Gastrocnemius medialis (tissue), 4 donors: Measurements from ENCODE around the gene CSKMT. TPM values are rescaled to one million over a fixed set of nuclear protein-coding genes. Genes with fewer than 3 reads are reported as not detected.

Experiments
- ATAC-seq, 2 donors: fragments of 150-250 bp; one replicate each; pipeline ENCODE4 v1.9.1; 2016
- DNase-seq, 2 donors: peaks; one replicate each; pipeline ENCODE4 v3.0.0-alpha.2; 2019
- H3K27ac ChIP-seq, 4 donors: fragments of 200-600 bp; sonication (generic); 1 replicate in 1 of 4; 2 replicates in 3 of 4; pipeline ENCODE4 v1.5.1; 2016 to 2018; ENCODE audit warnings: mild to moderate bottlenecking in 2 of 4, moderate library complexity in 1 of 4
- H3K27me3 ChIP-seq, 3 donors: fragments of 200-600 bp; sonication (generic) in 2 of 3; 1 replicate in 1 of 3; 2 replicates in 2 of 3; pipeline versions ENCODE4 v1.5.1 to v1.6.0; 2016 to 2019; ENCODE audit warnings: mild to moderate bottlenecking in 1 of 3, moderate library complexity in 1 of 3
- H3K36me3 ChIP-seq, 2 donors: fragments of 200-600 bp; sonication (generic) in 1 of 2; one replicate each; pipeline ENCODE4 v1.5.1; 2017 to 2018
- H3K4me1 ChIP-seq, 2 donors: fragments of 200-600 bp; sonication (generic) in 1 of 2; one replicate each; pipeline ENCODE4 v1.5.1; 2016 to 2017; ENCODE audit warnings: mild to moderate bottlenecking in 2 of 2
- H3K4me3 ChIP-seq, 4 donors: fragments of 200-600 bp; sonication (generic) in 3 of 4; 1 replicate in 1 of 4; 2 replicates in 3 of 4; pipeline ENCODE4 v1.5.1; 2016 to 2019; ENCODE audit warnings: mild to moderate bottlenecking in 2 of 4
- H3K9me3 ChIP-seq, 3 donors: fragments of 200-600 bp; sonication (generic) in 2 of 3; 1 replicate in 1 of 3; 2 replicates in 2 of 3; pipeline ENCODE4 v1.5.1; 2016 to 2019
- POLR2A ChIP-seq, 2 donors: fragments of 450-650 bp; IDR thresholded peaks; one replicate each; pipeline ENCODE4 v1.6.1; 2017; ENCODE audit warnings: antibody characterized with exemption in 2 of 2, mild to moderate bottlenecking in 2 of 2, moderate library complexity in 2 of 2
- in situ Hi-C, 4 donors: fragments of 200-750 bp; cut with MboI; loops; one replicate each; pipeline versions ENCODE4 v1.15.0 to v1.8.0; 2017; ENCODE audit warnings: low sequenced_read_pairs in 4 of 4
- intact Hi-C: fragments of 100-400 bp; cut with DNase I; formaldehyde crosslinking; loops from one replicate; pipeline ENCODE4 v1.15.1; 2023; ENCODE audit warnings: low total_unique reads
- total RNA-seq, 4 donors: library from RNA; depleted of rRNA; stranded (reverse); fragments of >200 nt; gene quantifications; one replicate each; pipeline versions ENCODE4 v1.1.0 to v1.2.3, GENCODE V29; 2016
- TF ChIP-seq, protein P1 (sequence below), 5 experiments: fragments of 450-650 bp in 3 of 5; fragments of 200-600 bp in 2 of 5; sonication (generic) in 2 of 5; IDR thresholded peaks in 4 of 5; conservative IDR thresholded peaks in 1 of 5; 1 replicate in 4 of 5; 2 replicates in 1 of 5; pipeline ENCODE4 v1.5.1; 2016 to 2019; ENCODE audit warnings: antibody characterized with exemption in 5 of 5, mild to moderate bottlenecking in 3 of 5, moderate library complexity in 3 of 5

Gene CSKMT
- total RNA-seq, 4 donors from 2014 or later, result 1.7 to 4.5 (median 2.8) TPM

DNA sequence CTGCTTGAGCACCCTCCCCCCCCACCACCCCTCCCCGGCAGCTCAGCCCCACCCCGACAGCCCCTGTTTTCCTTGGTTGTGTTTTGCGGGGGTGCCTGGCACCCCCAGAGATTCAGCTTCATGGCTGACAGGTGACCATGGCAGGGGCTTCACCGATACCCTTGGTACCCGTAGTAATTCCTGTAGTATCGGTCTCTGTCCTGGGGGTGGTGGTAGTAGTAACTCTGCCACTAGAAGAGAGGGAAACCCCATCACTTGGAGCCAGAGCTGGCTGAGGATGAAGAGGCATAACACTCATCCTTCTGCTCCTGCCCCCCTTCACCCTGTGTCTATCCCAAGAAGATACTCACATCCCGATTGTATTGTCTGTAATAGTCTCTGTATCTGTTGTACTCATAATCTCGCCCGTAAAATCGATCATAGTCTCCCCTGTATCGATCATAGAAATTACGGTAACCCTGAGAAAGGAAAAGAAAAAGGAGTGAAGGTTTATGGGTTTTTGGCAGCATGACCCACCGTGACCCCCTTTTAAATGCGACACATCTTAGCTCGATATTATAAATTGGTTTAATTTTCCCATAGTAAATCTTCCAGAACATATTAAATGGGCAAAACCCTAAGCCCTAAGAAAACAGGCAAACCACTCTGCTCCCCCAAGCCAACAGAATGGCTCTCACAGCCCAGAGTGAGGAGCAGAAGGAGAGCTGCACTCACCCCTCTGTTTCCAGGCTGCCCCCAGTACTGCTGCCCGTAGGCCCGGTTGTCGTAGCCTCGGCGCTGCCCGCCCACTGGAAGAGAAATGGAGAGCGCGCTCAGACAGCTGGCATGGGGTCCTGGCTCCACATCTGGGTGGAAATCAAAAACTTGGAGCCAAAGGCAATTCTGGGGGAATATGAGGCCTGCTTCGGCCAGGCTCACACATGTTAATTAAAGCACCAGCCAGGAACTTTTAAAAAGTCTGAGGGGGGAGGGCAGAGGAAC, 50.3 kb downstream of the CSKMT start:
- H3K9me3 ChIP-seq, result no peaks in the 10 kb centered on the region
- no peak for TF ChIP-seq POLR2A (IDR thresholded peaks at IDR 0.05)
- TF ChIP-seq, protein P1, sequence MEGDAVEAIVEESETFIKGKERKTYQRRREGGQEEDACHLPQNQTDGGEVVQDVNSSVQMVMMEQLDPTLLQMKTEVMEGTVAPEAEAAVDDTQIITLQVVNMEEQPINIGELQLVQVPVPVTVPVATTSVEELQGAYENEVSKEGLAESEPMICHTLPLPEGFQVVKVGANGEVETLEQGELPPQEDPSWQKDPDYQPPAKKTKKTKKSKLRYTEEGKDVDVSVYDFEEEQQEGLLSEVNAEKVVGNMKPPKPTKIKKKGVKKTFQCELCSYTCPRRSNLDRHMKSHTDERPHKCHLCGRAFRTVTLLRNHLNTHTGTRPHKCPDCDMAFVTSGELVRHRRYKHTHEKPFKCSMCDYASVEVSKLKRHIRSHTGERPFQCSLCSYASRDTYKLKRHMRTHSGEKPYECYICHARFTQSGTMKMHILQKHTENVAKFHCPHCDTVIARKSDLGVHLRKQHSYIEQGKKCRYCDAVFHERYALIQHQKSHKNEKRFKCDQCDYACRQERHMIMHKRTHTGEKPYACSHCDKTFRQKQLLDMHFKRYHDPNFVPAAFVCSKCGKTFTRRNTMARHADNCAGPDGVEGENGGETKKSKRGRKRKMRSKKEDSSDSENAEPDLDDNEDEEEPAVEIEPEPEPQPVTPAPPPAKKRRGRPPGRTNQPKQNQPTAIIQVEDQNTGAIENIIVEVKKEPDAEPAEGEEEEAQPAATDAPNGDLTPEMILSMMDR (IDR thresholded peaks at IDR 0.05 in 4 of 5, conservative IDR thresholded peaks at IDR 0.05 in 1 of 5), result no peak
- DNase-seq (no peak), ATAC-seq (no peak)
- H3K27me3 ChIP-seq, result no peaks in the 10 kb centered on the region
- H3K4me3 ChIP-seq, result no peak overlapping the region
- H3K4me1 ChIP-seq, result peaks cover 0 to 19% of the 10 kb centered on the region in 2 donors
- in situ Hi-C loops (loop anchor here in 1 of 4 donors (25.0 kb wide), 1 partner anchor 103 kb away; the partner anchor contains the start of genes B3GAT3, EML3, MTA2 and ROM1), intact Hi-C loops (no loop called here)
- peak overlapping the region in 2 of 4 donors; percentile 11 to 41 for H3K27ac ChIP-seq
- H3K36me3 ChIP-seq, result peaks cover 3 to 82% of the 10 kb centered on the region in 2 donors

DNA sequence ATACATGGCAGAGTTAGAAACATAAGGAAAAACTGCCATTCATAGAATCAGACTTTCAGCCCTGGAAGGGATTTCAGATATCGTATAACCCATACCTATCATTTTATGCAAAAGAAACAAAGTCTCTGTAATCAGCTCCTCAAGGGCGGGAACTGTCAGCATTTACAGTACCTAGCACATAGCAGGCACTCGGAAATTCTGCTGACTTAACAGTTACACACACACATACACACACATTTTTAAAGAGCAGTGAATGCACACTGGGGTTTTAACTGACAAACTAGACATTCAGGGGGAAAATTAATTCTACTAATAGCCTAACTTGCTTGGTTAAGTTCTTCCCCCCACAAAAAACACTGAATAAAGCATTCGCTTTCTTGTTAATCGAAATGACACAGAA, 51.1 kb downstream of the CSKMT start:
- in situ Hi-C loops (loop anchor here in 1 of 4 donors (25.0 kb wide), 1 partner anchor 104 kb away; the partner anchor contains the start of genes B3GAT3, EML3, MTA2 and ROM1), intact Hi-C loops (no loop called here)
- Histone ChIP-seq H3K4me1 (peaks cover 0 to 15% of the 10 kb centered on the region in 2 donors), H3K9me3 (no peaks in the 10 kb centered on the region), H3K36me3 (peaks cover 3 to 82% of the 10 kb centered on the region in 2 donors), H3K27me3 (no peaks in the 10 kb centered on the region), H3K4me3 (no peak overlapping the region), H3K27ac (peak overlapping the region in 2 of 4 donors; percentile 11 to 41)
- TF ChIP-seq, protein P1 (IDR thresholded peaks at IDR 0.05 in 4 of 5, conservative IDR thresholded peaks at IDR 0.05 in 1 of 5), result no peak
- no peak for TF ChIP-seq POLR2A (IDR thresholded peaks at IDR 0.05)
- no peak for ATAC-seq
- DNase-seq, result no peak

GRCh38 chr11:62716816-62717215, 51.7 kb downstream of the CSKMT start:
- in situ Hi-C loops (loop anchor here in 1 of 4 donors (25.0 kb wide), 1 partner anchor 105 kb away; the partner anchor contains the start of genes B3GAT3, EML3, MTA2 and ROM1), intact Hi-C loops (no loop called here)
- Histone ChIP-seq H3K4me1 (peaks cover 0 to 15% of the 10 kb centered on the region in 2 donors), H3K27me3 (no peaks in the 10 kb centered on the region), H3K36me3 (peaks cover 8 to 87% of the 10 kb centered on the region in 2 donors), H3K4me3 (no peak overlapping the region), H3K27ac (peak overlapping the region in 2 of 4 donors; percentile 4 to 41), H3K9me3 (no peaks in the 10 kb centered on the region)
- no peak for DNase-seq
- ATAC-seq, result no peak
- no peak for TF ChIP-seq POLR2A (IDR thresholded peaks at IDR 0.05)
- TF ChIP-seq, protein P1 (IDR thresholded peaks at IDR 0.05 in 4 of 5, conservative IDR thresholded peaks at IDR 0.05 in 1 of 5), result no peak

Other genes with a start within 250 kb of the CSKMT start
- not detected for gene SCGB1A1, start 246.3 kb upstream of the CSKMT start, total RNA-seq
- 1,000 to 10,000 TPM in 1 of 4 donors, 100 to 1,000 TPM in 3; 374 to 1,261 (median 571) TPM for gene AHNAK, start 118.5 kb upstream of the CSKMT start, total RNA-seq
- 1,000 to 10,000 TPM; 1,797 to 2,946 (median 1,897) TPM for gene EEF1G, start 91.4 kb upstream of the CSKMT start, total RNA-seq
- 10 to 100 TPM in 3 of 4 donors, 1 to 10 TPM in 1; 7.8 to 15.7 (median 11.7) TPM for gene TUT1, start 73.8 kb upstream of the CSKMT start, total RNA-seq
- gene MTA2, start 63.4 kb upstream of the CSKMT start, total RNA-seq, result 10 to 100 TPM; 28.0 to 47.1 (median 31.7) TPM
- 1 to 10 TPM; 4.7 to 7.9 (median 7.0) TPM for gene EML3, start 52.5 kb upstream of the CSKMT start, total RNA-seq
- gene ROM1, start 52.1 kb upstream of the CSKMT start, total RNA-seq, result 1 to 10 TPM; 1.6 to 3.7 (median 2.7) TPM
- 10 to 100 TPM in 2 of 4 donors, 1 to 10 TPM in 2; 4.4 to 21.4 (median 9.8) TPM for gene B3GAT3, start 43.3 kb upstream of the CSKMT start, total RNA-seq
- 10 to 100 TPM; 41.3 to 65.1 (median 59.5) TPM for gene GANAB, start 18.7 kb upstream of the CSKMT start, total RNA-seq
- 10 to 100 TPM; 17.3 to 28.3 (median 21.3) TPM for gene INTS5, start 12.0 kb upstream of the CSKMT start, total RNA-seq
- gene C11orf98, start 102 bp upstream of the CSKMT start, total RNA-seq, result 10 to 100 TPM; 36.1 to 44.7 (median 41.3) TPM
- gene UQCC3, start 6.4 kb downstream of the CSKMT start, total RNA-seq, result 10 to 100 TPM in 2 of 4 donors, 1 to 10 TPM in 2; 6.4 to 11.7 (median 9.0) TPM
- 1 to 10 TPM in 2 of 4 donors, under 1 TPM in 2; 0.82 to 2.1 (median 1.1) TPM for gene LBHD1, start 7.0 kb downstream of the CSKMT start, total RNA-seq
- gene UBXN1, start 13.8 kb downstream of the CSKMT start, total RNA-seq, result 100 to 1,000 TPM; 216 to 450 (median 265) TPM
- 1 to 10 TPM; 3.7 to 6.4 (median 5.9) TPM for gene LRRN4CL, start 24.2 kb downstream of the CSKMT start, total RNA-seq
- gene BSCL2, start 42.1 kb downstream of the CSKMT start, total RNA-seq, result 100 to 1,000 TPM in 1 of 4 donors, 10 to 100 TPM in 3; 33.4 to 114 (median 55.6) TPM
- gene GNG3, start 42.4 kb downstream of the CSKMT start, total RNA-seq, result not detected
- 10 to 100 TPM in 3 of 4 donors, 1 to 10 TPM in 1; 4.8 to 14.9 (median 11.8) TPM for gene HNRNPUL2, start 62.1 kb downstream of the CSKMT start, total RNA-seq
- 10 to 100 TPM; 11.5 to 16.3 (median 14.1) TPM for gene TTC9C, start 63.2 kb downstream of the CSKMT start, total RNA-seq
- gene ZBTB3, start 88.8 kb downstream of the CSKMT start, total RNA-seq, result 10 to 100 TPM in 1 of 4 donors, 1 to 10 TPM in 3; 5.6 to 10.5 (median 7.7) TPM
- 10 to 100 TPM; 25.2 to 45.5 (median 29.6) TPM for gene POLR2G, start 96.3 kb downstream of the CSKMT start, total RNA-seq
- 10 to 100 TPM; 13.5 to 43.2 (median 21.4) TPM for gene TAF6L, start 106.1 kb downstream of the CSKMT start, total RNA-seq
- gene TMEM179B, start 122.1 kb downstream of the CSKMT start, total RNA-seq, result 10 to 100 TPM; 26.3 to 52.5 (median 44.3) TPM
- gene TMEM223, start 126.7 kb downstream of the CSKMT start, total RNA-seq, result 10 to 100 TPM; 17.1 to 41.6 (median 23.8) TPM
- gene NXF1, start 140.1 kb downstream of the CSKMT start, total RNA-seq, result 10 to 100 TPM; 27.2 to 47.1 (median 46.1) TPM
- gene STX5, start 166.7 kb downstream of the CSKMT start, total RNA-seq, result 10 to 100 TPM; 16.2 to 26.0 (median 24.9) TPM
- gene TEX54, start 167.5 kb downstream of the CSKMT start, total RNA-seq, result not detected
- gene WDR74, start 174.3 kb downstream of the CSKMT start, total RNA-seq, result 100 to 1,000 TPM in 1 of 4 donors, 10 to 100 TPM in 3; 66.4 to 133 (median 87.0) TPM
- gene SLC3A2, start 215.6 kb downstream of the CSKMT start, total RNA-seq, result 100 to 1,000 TPM; 158 to 278 (median 189) TPM